Activated naive CD8-positive, alpha-beta T cell treated with anti-CD3 and anti-CD28 coated beads, Interleukin-2, amount 50 U/mL, for 24 hours (primary cell): ENCODE measurements around the gene FER.

Experiments
- ATAC-seq: fragments of 150-1000 bp; cut with Tn5 transposase; one replicate; pipeline ENCODE4 v1.10.0; 2021
- DNase-seq: peaks from one replicate; pipeline ENCODE4 v3.0.0; 2021
- H3K27ac Mint-ChIP-seq: one replicate; pipeline ENCODE4 v1.8.0; 2021; ENCODE audit warnings: mild to moderate bottlenecking, mixed read lengths
- H3K27me3 Mint-ChIP-seq: one replicate; pipeline ENCODE4 v1.8.0; 2021; ENCODE audit warnings: mixed read lengths
- H3K36me3 Mint-ChIP-seq: one replicate; pipeline ENCODE4 v1.8.0; 2021; ENCODE audit warnings: low read depth, mixed read lengths
- H3K4me1 Mint-ChIP-seq: one replicate; pipeline ENCODE4 v1.8.0; 2021; ENCODE audit warnings: mixed read lengths
- H3K4me3 Mint-ChIP-seq: one replicate; pipeline ENCODE4 v1.8.0; 2021; ENCODE audit warnings: mild to moderate bottlenecking, moderate library complexity, mixed read lengths
- H3K9me3 Mint-ChIP-seq: one replicate; pipeline ENCODE4 v1.8.0; 2021; ENCODE audit warnings: mixed read lengths

Gene FER

GRCh38 chr5:109060378-109061025 is 312.8 kb downstream of the FER start:
- DNase-seq (no peak), ATAC-seq (no peak)
- H3K36me3 Mint-ChIP-seq, result no peaks in the 10 kb centered on the region
- no peaks in the 10 kb centered on the region for H3K9me3 Mint-ChIP-seq
- no peak overlapping the region for H3K27ac Mint-ChIP-seq
- H3K4me1 Mint-ChIP-seq, result no peaks in the 10 kb centered on the region
- H3K27me3 Mint-ChIP-seq, result no peaks in the 10 kb centered on the region
- no peak overlapping the region for H3K4me3 Mint-ChIP-seq

DNA sequence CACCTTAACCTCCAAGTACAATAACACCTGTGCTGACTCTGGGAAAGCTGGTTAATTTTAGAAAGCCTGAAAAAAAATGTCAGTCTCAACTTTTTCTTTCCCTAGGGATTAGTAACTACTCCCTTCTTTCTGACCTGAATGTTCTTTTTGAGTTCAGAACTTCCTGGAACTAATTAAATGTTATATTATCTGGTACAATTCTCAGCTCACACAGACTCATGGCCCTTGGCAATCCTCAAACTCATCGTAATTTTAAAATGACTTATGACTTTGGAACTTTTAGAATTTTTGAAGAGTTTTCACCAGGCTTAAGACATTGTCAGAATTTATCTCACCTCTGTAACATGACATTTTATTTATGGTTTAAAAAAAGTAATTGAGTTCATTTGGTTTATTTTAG is 315.0 kb downstream of the FER start:
- H3K4me3 Mint-ChIP-seq, result no peak overlapping the region
- no peaks in the 10 kb centered on the region for H3K36me3 Mint-ChIP-seq
- no peaks in the 10 kb centered on the region for H3K9me3 Mint-ChIP-seq
- H3K27me3 Mint-ChIP-seq, result no peaks in the 10 kb centered on the region
- no peak for ATAC-seq
- no peak overlapping the region for H3K27ac Mint-ChIP-seq
- H3K4me1 Mint-ChIP-seq, result no peaks in the 10 kb centered on the region
- no peak for DNase-seq

GRCh38 chr5:109063223-109063622 is 315.5 kb downstream of the FER start:
- H3K36me3 Mint-ChIP-seq, result no peaks in the 10 kb centered on the region
- no peak for DNase-seq

DNA sequence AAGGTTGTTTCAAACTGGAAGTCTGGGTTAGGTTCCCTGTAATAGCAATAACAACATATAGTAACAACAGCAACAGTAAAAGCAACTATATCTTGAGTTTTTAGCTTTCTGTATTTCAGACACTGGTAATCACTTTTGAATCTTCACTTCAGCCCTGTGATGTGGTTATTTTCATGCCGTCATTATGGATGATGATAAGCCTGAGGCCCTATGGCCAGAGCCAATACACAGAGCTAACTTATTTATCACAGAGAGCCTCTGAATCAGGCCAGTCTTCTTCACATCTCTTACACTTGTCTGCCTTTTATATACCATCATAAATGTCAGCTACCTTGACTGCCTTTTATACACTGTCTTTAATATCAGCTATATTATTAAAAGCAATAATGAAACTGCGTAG is 329.0 kb downstream of the FER start:
- ATAC-seq (no peak), DNase-seq (no peak)
- Mint-ChIP-seq H3K9me3 (no peaks in the 10 kb centered on the region), H3K36me3 (no peaks in the 10 kb centered on the region), H3K4me3 (no peak overlapping the region), H3K27me3 (no peaks in the 10 kb centered on the region), H3K27ac (no peak overlapping the region), H3K4me1 (no peaks in the 10 kb centered on the region)

More at GRCh38 chr5:109063223-109063622, 315.5 kb downstream of the FER start:
- Mint-ChIP-seq H3K27ac (no peak overlapping the region), H3K4me1 (no peaks in the 10 kb centered on the region), H3K9me3 (no peaks in the 10 kb centered on the region), H3K4me3 (no peak overlapping the region), H3K27me3 (no peaks in the 10 kb centered on the region)
- no peak for ATAC-seq

DNA sequence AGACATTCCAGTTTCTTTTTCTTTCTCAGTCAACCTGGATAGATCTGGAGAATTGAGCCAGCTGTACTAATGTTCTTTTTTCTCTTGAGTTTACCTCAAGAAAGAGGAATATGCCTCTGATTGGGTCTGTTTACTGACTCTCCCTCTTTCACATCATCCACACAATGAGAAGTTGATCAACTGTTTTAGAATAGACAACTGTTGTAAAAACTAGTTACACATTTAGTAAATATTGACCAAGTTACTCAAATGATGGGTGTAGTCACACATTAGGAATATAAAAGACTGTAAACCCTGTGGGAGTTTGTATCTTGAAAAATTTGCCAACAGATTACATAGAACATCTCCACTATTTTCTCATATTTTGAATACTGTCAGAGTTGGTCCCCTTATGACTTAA is 330.8 kb downstream of the FER start:
- ATAC-seq (no peak), DNase-seq (no peak)
- no peaks in the 10 kb centered on the region for H3K36me3 Mint-ChIP-seq
- no peak overlapping the region for H3K4me3 Mint-ChIP-seq
- H3K27me3 Mint-ChIP-seq, result no peaks in the 10 kb centered on the region
- no peaks in the 10 kb centered on the region for H3K9me3 Mint-ChIP-seq
- H3K27ac Mint-ChIP-seq, result no peak overlapping the region
- no peaks in the 10 kb centered on the region for H3K4me1 Mint-ChIP-seq

- no peaks in the 10 kb centered on the region for H3K4me1 Mint-ChIP-seq
- no peak overlapping the region for H3K27ac Mint-ChIP-seq
- no peak overlapping the region for H3K4me3 Mint-ChIP-seq
- H3K9me3 Mint-ChIP-seq, result no peaks in the 10 kb centered on the region
- no peaks in the 10 kb centered on the region for H3K36me3 Mint-ChIP-seq
- no peaks in the 10 kb centered on the region for H3K27me3 Mint-ChIP-seq
- DNase-seq (no peak), ATAC-seq (no peak)
Observed at GRCh38 chr5:109080481-109080880, 332.8 kb downstream of the FER start.

- H3K9me3 Mint-ChIP-seq, result no peaks in the 10 kb centered on the region
- no peaks in the 10 kb centered on the region for H3K36me3 Mint-ChIP-seq
- DNase-seq (no peak), ATAC-seq (no peak)
- no peak overlapping the region for H3K27ac Mint-ChIP-seq
- H3K4me1 Mint-ChIP-seq, result no peaks in the 10 kb centered on the region
- no peaks in the 10 kb centered on the region for H3K27me3 Mint-ChIP-seq
- H3K4me3 Mint-ChIP-seq, result no peak overlapping the region
Observed at GRCh38 chr5:109080896-109081295, 333.2 kb downstream of the FER start.

GRCh38 chr5:109083937-109084336 is 336.2 kb downstream of the FER start:
- Mint-ChIP-seq H3K27me3 (no peaks in the 10 kb centered on the region), H3K9me3 (no peaks in the 10 kb centered on the region), H3K4me1 (no peaks in the 10 kb centered on the region), H3K27ac (no peak overlapping the region), H3K4me3 (no peak overlapping the region), H3K36me3 (no peaks in the 10 kb centered on the region)
- no peak for DNase-seq
- no peak for ATAC-seq

DNA sequence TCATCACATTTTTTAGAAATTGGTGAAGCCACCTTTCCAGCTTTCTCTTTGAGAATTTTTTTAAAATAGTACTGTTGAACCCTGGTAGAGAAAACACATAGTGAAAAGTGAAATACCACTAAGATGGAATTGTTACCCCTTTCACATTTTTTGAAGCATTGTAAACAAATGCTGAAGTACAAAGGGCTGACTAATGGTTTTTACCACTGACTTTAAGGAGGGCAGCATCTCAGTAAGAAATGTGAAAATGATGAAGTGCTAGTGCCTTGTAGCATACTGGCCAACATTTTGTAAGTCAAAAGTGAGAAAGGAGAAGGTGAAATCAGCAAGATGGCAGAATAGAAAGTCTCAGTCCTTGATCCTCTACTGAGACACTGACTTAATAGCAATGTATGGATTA is 341.5 kb downstream of the FER start:
- DNase-seq (no peak), ATAC-seq (no peak)
- Mint-ChIP-seq H3K9me3 (no peaks in the 10 kb centered on the region), H3K27ac (no peak overlapping the region), H3K36me3 (no peaks in the 10 kb centered on the region), H3K4me3 (no peak overlapping the region), H3K4me1 (no peaks in the 10 kb centered on the region), H3K27me3 (no peaks in the 10 kb centered on the region)

DNA sequence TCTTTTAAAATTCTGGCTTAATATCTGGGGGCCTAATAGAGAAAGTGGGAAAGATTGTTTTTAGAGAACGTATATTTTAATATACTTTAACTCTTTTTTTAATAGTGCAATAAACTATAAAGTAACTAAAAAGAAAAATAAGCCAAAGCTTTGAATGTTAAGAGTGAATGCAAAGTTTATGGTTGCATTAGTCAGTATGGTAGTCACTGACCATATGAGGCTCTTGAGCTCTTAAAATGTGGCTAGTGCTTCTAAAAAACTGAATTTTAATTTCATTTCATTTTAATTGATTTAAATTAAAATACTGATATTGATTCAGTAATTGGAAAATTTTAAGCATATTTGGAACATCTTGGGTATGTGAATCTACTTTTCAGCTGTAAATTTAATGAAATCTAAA is 351.4 kb downstream of the FER start:
- no peak for ATAC-seq
- Mint-ChIP-seq H3K4me1 (no peaks in the 10 kb centered on the region), H3K4me3 (no peak overlapping the region), H3K27me3 (no peaks in the 10 kb centered on the region), H3K9me3 (no peaks in the 10 kb centered on the region), H3K36me3 (no peaks in the 10 kb centered on the region), H3K27ac (no peak overlapping the region)
- DNase-seq, result no peak

DNA sequence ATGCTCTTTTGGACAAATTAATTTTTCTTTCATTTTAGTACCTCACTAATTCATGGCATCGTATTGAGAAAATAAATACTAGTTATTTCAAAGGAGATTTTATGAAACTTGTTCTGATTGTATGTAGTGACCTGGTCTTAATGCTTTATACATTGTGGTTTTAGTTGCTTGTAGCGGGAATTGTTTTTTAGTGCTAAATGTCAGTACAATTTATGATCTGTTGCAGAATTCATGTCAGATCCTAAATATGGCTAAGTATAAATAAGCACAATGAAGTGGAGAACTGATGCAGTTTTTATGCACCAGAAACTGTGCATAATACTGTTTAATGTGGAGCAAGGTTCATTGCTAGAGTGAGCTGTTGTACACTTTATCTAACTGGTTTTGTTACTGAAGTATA is 353.3 kb downstream of the FER start:
- Mint-ChIP-seq H3K36me3 (no peaks in the 10 kb centered on the region), H3K27ac (no peak overlapping the region), H3K4me3 (no peak overlapping the region), H3K9me3 (no peaks in the 10 kb centered on the region), H3K27me3 (no peaks in the 10 kb centered on the region), H3K4me1 (no peaks in the 10 kb centered on the region)
- ATAC-seq (no peak), DNase-seq (no peak)

DNA sequence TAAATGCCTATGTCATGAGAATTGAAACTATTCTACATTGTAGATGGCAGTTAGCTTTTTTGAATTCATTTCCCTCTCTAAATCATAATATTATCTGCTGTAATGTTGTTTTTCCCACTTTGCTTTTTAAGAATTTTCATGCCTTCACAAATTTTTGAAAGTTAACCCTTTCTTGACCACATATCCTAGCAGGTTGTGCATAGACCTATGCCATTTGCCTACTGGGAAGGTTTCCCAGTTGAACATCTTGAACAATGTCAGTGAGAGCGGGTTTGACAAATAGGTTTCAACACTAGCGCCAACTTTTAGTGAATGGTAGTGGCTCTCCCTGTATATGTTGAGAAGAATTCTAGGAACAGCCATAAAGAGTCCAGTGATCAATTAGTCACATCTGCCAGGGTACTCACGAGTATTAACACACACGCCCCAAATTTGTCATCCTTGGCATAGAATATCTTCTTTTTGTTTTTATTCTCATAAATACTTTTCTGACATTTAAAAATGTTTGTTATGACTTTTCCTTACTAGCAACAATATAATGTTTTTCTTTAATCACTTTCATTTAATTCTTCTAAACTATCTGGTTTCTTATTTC is 354.5 kb downstream of the FER start:
- Mint-ChIP-seq H3K4me1 (no peaks in the 10 kb centered on the region), H3K4me3 (no peak overlapping the region), H3K36me3 (no peaks in the 10 kb centered on the region), H3K9me3 (no peaks in the 10 kb centered on the region), H3K27ac (no peak overlapping the region), H3K27me3 (no peaks in the 10 kb centered on the region)
- DNase-seq (no peak), ATAC-seq (no peak)

GRCh38 chr5:109105631-109106267 is 358.1 kb downstream of the FER start:
- no peaks in the 10 kb centered on the region for H3K4me1 Mint-ChIP-seq
- H3K9me3 Mint-ChIP-seq, result no peaks in the 10 kb centered on the region
- H3K4me3 Mint-ChIP-seq, result no peak overlapping the region
- H3K36me3 Mint-ChIP-seq, result peaks cover 3% of the 10 kb centered on the region
- no peak for ATAC-seq
- no peak overlapping the region for H3K27ac Mint-ChIP-seq
- DNase-seq, result no peak
- H3K27me3 Mint-ChIP-seq, result no peaks in the 10 kb centered on the region

DNA sequence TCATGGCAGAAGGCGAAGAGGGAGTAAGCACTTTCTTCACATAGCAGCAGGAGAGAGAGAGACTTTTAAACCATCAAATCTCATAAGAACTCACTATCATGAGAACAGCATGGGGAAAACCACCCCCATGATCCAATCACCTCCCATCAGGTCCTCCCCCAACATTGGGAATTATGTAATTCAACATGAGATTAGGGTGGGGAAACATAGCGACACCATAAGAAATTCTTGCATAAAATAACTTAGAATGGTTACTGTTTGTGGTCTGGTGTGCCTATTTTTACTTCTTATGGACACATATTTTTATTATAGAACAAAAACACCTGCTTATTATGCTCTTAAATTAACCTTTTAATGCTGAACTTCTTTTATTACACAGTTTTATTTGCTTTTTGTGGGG is 364.0 kb downstream of the FER start:
- H3K27ac Mint-ChIP-seq, result no peak overlapping the region
- no peaks in the 10 kb centered on the region for H3K9me3 Mint-ChIP-seq
- no peak for DNase-seq
- no peak overlapping the region for H3K4me3 Mint-ChIP-seq
- no peaks in the 10 kb centered on the region for H3K4me1 Mint-ChIP-seq
- H3K27me3 Mint-ChIP-seq, result no peaks in the 10 kb centered on the region
- peaks cover 3% of the 10 kb centered on the region for H3K36me3 Mint-ChIP-seq
- no peak for ATAC-seq

DNA sequence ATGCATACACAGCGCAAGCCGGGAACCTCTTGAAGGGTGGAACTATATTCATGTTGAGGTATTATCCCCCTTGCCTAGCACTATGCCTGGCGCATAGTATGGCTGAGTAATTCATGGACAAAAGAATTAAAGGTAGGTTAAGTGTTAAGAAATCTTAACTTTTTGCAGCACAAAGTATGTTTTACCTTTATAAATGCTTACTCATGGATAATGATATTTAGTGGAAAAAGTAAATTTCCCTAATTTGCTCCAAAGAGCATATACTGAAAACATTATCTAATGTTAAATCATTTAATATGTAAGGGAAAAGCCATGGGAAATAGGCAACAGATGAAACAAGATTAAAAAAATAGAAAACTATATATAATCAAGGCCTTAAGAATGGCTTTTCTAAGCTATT is 365.9 kb downstream of the FER start:
- Mint-ChIP-seq H3K36me3 (peaks cover 3% of the 10 kb centered on the region), H3K4me1 (no peaks in the 10 kb centered on the region), H3K4me3 (no peak overlapping the region), H3K27me3 (no peaks in the 10 kb centered on the region), H3K9me3 (no peaks in the 10 kb centered on the region), H3K27ac (no peak overlapping the region)
- ATAC-seq (no peak), DNase-seq (no peak)
